DND-41 (cell line): ENCODE results near the gene DPH6.

Source experiments
- ATAC-seq: fragments of 200-7000 bp; cut with Tn5 transposase; 3 replicates; pipeline ENCODE4 v1.9.1; 2021; ENCODE audit warnings: low read depth; ENCODE audit not compliant: insufficient read depth
- DNase-seq: peaks from one replicate; pipeline ENCODE4 v3.0.0-alpha.2; 2020
- H2AFZ ChIP-seq: 2 replicates; pipeline ENCODE4 v1.6.0; 2012; ENCODE audit warnings: low read depth, low read length
- H3K27ac ChIP-seq: 2 replicates; pipeline ENCODE4 v1.5.1; 2012; ENCODE audit warnings: low read length, inconsistent platforms
- H3K27me3 ChIP-seq: fragments of 200-600 bp; sonication (generic); 2 replicates; pipeline ENCODE4 v1.6.0; 2012; ENCODE audit warnings: low read length, mild to moderate bottlenecking, inconsistent platforms; ENCODE audit not compliant: insufficient read depth, poor library complexity
- H3K36me3 ChIP-seq: 2 replicates; pipeline ENCODE4 v1.5.1; 2012; ENCODE audit warnings: low read length, inconsistent platforms; ENCODE audit not compliant: insufficient read depth
- H3K4me1 ChIP-seq: 2 replicates; pipeline ENCODE4 v1.5.1; 2012; ENCODE audit warnings: mild to moderate bottlenecking, low read length; ENCODE audit not compliant: insufficient read depth
- H3K4me2 ChIP-seq: 2 replicates; pipeline ENCODE4 v1.6.0; 2012; ENCODE audit warnings: mild to moderate bottlenecking, moderate library complexity, low read length, inconsistent platforms; ENCODE audit not compliant: insufficient read depth
- H3K4me3 ChIP-seq, 2 experiments: fragments of 200-600 bp in 1 of 2; shearing (Covaris generic) in 1 of 2; 2 replicates each; pipeline ENCODE4 v1.5.1; 2012 to 2016; ENCODE audit warnings: inconsistent platforms in 2 of 2, low read length in 2 of 2, mild to moderate bottlenecking in 2 of 2, low read depth in 1 of 2, moderate library complexity in 1 of 2
- H3K79me2 ChIP-seq: 2 replicates; pipeline ENCODE4 v1.6.0; 2012; ENCODE audit warnings: low read length, inconsistent platforms; ENCODE audit not compliant: insufficient read depth
- H3K9ac ChIP-seq: 2 replicates; pipeline ENCODE4 v1.6.0; 2012; ENCODE audit warnings: low read depth, mild to moderate bottlenecking, inconsistent platforms, low read length, moderate library complexity
- H3K9me3 ChIP-seq: 2 replicates; pipeline ENCODE4 v1.5.1; 2012; ENCODE audit warnings: low read length, moderate library complexity, mild to moderate bottlenecking, inconsistent platforms; ENCODE audit not compliant: insufficient read depth, severe bottlenecking
- H4K20me1 ChIP-seq: 2 replicates; pipeline ENCODE4 v1.6.0; 2012; ENCODE audit warnings: low read length; ENCODE audit not compliant: insufficient read depth
- EZH2 ChIP-seq: IDR thresholded peaks from 3 replicates; pipeline ENCODE4 v1.6.1; 2012; ENCODE audit warnings: borderline replicate concordance, low read depth, mild to moderate bottlenecking, moderate library complexity, low read length, inconsistent platforms; ENCODE audit not compliant: severe bottlenecking
- TF ChIP-seq, protein P1 (sequence below): IDR thresholded peaks from 2 replicates; pipeline ENCODE4 v1.5.1; 2012; ENCODE audit warnings: borderline replicate concordance, low read length, moderate library complexity, mild to moderate bottlenecking; ENCODE audit not compliant: poor library complexity, severe bottlenecking; ENCODE audit errors: extremely low read depth

DPH6 gene

DNA sequence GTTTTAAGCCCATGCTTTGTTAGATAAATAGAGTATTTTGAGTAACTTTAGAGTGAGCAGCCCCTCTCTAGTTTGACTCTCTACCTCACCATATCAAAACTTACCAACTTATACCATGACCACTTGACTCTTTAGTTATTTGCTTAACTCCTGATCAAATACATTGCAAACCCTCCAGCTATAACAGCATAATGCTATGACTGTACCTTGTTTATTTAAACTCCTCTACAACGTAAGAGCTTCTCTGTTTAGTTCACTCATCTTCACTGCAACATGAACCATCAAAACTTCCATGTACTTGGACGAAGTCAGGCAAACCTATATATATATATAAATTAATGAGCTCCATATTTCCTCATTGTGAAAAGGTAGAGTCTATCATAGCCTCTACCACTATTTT lies 218.2 kb downstream of the DPH6 start:
- Histone ChIP-seq H3K27ac (no peak overlapping the region), H3K4me1 (no peaks in the 10 kb centered on the region), H3K9me3 (no peaks in the 10 kb centered on the region), H3K4me3 (no peak overlapping the region), H3K27me3 (no peaks in the 10 kb centered on the region), H3K9ac (no peak overlapping the region), H3K4me2 (no peak overlapping the region), H2AFZ (no peak overlapping the region), H3K79me2 (no peaks in the 10 kb centered on the region), H3K36me3 (no peaks in the 10 kb centered on the region), H4K20me1 (no peaks in the 10 kb centered on the region)
- ATAC-seq (no peak), DNase-seq (no peak)
- TF ChIP-seq EZH2: no peak
- TF ChIP-seq, protein P1, sequence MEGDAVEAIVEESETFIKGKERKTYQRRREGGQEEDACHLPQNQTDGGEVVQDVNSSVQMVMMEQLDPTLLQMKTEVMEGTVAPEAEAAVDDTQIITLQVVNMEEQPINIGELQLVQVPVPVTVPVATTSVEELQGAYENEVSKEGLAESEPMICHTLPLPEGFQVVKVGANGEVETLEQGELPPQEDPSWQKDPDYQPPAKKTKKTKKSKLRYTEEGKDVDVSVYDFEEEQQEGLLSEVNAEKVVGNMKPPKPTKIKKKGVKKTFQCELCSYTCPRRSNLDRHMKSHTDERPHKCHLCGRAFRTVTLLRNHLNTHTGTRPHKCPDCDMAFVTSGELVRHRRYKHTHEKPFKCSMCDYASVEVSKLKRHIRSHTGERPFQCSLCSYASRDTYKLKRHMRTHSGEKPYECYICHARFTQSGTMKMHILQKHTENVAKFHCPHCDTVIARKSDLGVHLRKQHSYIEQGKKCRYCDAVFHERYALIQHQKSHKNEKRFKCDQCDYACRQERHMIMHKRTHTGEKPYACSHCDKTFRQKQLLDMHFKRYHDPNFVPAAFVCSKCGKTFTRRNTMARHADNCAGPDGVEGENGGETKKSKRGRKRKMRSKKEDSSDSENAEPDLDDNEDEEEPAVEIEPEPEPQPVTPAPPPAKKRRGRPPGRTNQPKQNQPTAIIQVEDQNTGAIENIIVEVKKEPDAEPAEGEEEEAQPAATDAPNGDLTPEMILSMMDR: no peak

DNA sequence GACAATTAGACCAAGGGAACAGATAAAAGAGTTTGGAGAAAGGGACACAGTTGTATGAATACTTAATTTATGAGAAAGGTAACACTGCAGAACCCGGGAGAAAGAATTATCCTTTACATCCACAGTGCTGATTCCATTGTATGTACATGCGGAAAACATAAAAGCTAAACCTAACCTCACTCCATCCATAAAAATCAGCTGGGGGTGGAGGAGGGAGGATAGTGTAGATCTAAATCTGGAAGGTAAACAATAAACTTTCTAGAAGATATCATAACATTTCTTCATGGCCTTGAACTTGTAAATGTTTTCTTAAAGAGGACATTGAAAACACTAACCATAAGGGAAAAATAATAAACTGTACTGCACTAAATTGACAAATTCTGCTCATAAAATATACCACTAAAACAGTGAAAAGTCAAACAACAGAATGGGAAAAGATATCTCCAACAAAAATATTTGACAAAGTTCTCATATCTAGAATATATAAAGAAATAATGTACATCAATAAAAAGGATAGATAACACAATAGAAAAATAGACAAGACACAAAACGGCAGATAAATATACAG lies 220.5 kb downstream of the DPH6 start:
- ATAC-seq: no peak

GRCh38 chr15:35323141-35323540 lies 222.8 kb downstream of the DPH6 start:
- DNase-seq (no peak), ATAC-seq (no peak)
- Histone ChIP-seq H3K4me1 (no peaks in the 10 kb centered on the region), H4K20me1 (no peaks in the 10 kb centered on the region), H3K27ac (no peak overlapping the region), H2AFZ (no peak overlapping the region), H3K27me3 (no peaks in the 10 kb centered on the region), H3K36me3 (no peaks in the 10 kb centered on the region), H3K4me2 (no peak overlapping the region), H3K9ac (no peak overlapping the region), H3K79me2 (no peaks in the 10 kb centered on the region), H3K9me3 (no peaks in the 10 kb centered on the region), H3K4me3 (no peak overlapping the region)
- TF ChIP-seq, protein P1: no peak
- no peak for TF ChIP-seq EZH2

More for the DNA sequence above, 220.5 kb downstream of the DPH6 start:
- no peaks in the 10 kb centered on the region for H3K9me3 ChIP-seq
- no peak overlapping the region for H3K27ac ChIP-seq
- H3K36me3 ChIP-seq: no peaks in the 10 kb centered on the region
- H4K20me1 ChIP-seq: no peaks in the 10 kb centered on the region
- no peak overlapping the region for H2AFZ ChIP-seq
- no peak overlapping the region for H3K9ac ChIP-seq
- H3K4me2 ChIP-seq: no peak overlapping the region
- DNase-seq: no peak
- no peak for TF ChIP-seq EZH2
- TF ChIP-seq, protein P1: no peak
- no peaks in the 10 kb centered on the region for H3K4me1 ChIP-seq
- no peaks in the 10 kb centered on the region for H3K79me2 ChIP-seq
- no peak overlapping the region for H3K4me3 ChIP-seq
- no peaks in the 10 kb centered on the region for H3K27me3 ChIP-seq

GRCh38 chr15:35321926-35322325 lies 224.0 kb downstream of the DPH6 start:
- TF ChIP-seq EZH2: no peak
- TF ChIP-seq, protein P1: no peak
- Histone ChIP-seq H3K4me3 (no peak overlapping the region), H3K4me2 (no peak overlapping the region), H3K36me3 (no peaks in the 10 kb centered on the region), H2AFZ (no peak overlapping the region), H3K79me2 (no peaks in the 10 kb centered on the region), H3K27ac (no peak overlapping the region), H3K4me1 (no peaks in the 10 kb centered on the region), H3K27me3 (no peaks in the 10 kb centered on the region), H3K9ac (no peak overlapping the region), H4K20me1 (no peaks in the 10 kb centered on the region), H3K9me3 (no peaks in the 10 kb centered on the region)
- DNase-seq (no peak), ATAC-seq (no peak)
